ENCODE measurements around the gene ZNF32. TPM values are rescaled to one million over a fixed set of nuclear protein-coding genes. Genes with fewer than 3 reads are reported as not detected.
"Not testable (repeated sequence)": the region's sequence is repeated elsewhere in the genome, so short reads cannot be mapped to it uniquely, and the experiment has no call there.

ZNF32 gene
- total and polyA plus RNA-seq, 7 donors = 46.5 to 145 (median 55.5) TPM

DNA sequence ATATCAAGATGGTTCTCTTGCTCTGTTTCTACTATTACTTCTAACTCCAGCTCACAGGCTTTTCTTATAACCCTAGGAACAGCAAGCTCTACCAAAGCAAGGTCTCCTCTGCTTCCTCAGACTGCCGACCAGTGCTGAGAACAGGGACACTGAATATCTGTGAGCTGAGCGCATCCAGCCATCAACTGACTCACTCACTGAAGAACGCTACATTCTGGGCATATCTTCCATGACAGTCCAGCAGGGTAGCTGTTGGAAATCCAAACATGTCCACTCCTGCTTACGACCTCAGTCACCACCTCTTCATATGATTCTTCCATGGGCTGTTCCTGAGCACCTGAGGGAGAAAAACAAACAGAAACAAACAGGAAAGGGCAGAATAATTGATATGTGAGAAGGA, 2.8 kb downstream of the ZNF32 start:
- Histone ChIP-seq H3K9me3 (peaks cover 58% of the 10 kb centered on the region), H3K27ac (no peak overlapping the region), H3K4me1 (no peaks in the 10 kb centered on the region), H3K36me3 (ENCODE audit: insufficient read depth in 1 of 2, low read depth in 1 of 2) (peaks cover 32 to 41% of the 10 kb centered on the region in 2 donors), H3K27me3 (ENCODE audit: insufficient read depth in 3 of 3, low read length in 2 of 3) (no peaks in the 10 kb centered on the region), H3K4me3 (no peak overlapping the region)
- intact Hi-C loops (cut with DNase I) = loop anchor here (2.0 to 10.0 kb wide), 3 partner anchors 37 to 71 kb away; partner anchors contain the start of genes ZNF239 (in 1 of the 2) and ZNF485 (in 1 of the 2)
- 98 to 99% (median 98%) methylated on average over 4 of the region's 4 CpGs for WGBS, 3 donors
- ATAC-seq = no peak
- DNase-seq = no peak
- TF ChIP-seq, protein P1, sequence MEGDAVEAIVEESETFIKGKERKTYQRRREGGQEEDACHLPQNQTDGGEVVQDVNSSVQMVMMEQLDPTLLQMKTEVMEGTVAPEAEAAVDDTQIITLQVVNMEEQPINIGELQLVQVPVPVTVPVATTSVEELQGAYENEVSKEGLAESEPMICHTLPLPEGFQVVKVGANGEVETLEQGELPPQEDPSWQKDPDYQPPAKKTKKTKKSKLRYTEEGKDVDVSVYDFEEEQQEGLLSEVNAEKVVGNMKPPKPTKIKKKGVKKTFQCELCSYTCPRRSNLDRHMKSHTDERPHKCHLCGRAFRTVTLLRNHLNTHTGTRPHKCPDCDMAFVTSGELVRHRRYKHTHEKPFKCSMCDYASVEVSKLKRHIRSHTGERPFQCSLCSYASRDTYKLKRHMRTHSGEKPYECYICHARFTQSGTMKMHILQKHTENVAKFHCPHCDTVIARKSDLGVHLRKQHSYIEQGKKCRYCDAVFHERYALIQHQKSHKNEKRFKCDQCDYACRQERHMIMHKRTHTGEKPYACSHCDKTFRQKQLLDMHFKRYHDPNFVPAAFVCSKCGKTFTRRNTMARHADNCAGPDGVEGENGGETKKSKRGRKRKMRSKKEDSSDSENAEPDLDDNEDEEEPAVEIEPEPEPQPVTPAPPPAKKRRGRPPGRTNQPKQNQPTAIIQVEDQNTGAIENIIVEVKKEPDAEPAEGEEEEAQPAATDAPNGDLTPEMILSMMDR (IDR thresholded peaks at IDR 0.05) = no peak

- Histone ChIP-seq H3K9me3 (peaks cover 58% of the 10 kb centered on the region), H3K4me1 (no peaks in the 10 kb centered on the region), H3K36me3 (ENCODE audit: insufficient read depth in 1 of 2, low read depth in 1 of 2) (peaks cover 32 to 41% of the 10 kb centered on the region in 2 donors), H3K27ac (no peak overlapping the region), H3K4me3 (no peak overlapping the region), H3K27me3 (ENCODE audit: insufficient read depth in 3 of 3, low read length in 2 of 3) (no peaks in the 10 kb centered on the region)
- 98 to 99% (median 99%) methylated on average over 8 of the region's 8 CpGs for WGBS, 3 donors
- intact Hi-C loops (cut with DNase I) = loop anchor here in 1 of 2 donors (2.0 to 10.0 kb wide), 2 partner anchors 35 to 69 kb away; partner anchors contain the start of gene ZNF239
- DNase-seq (no peak), ATAC-seq (no peak)
- TF ChIP-seq, protein P1 (IDR thresholded peaks at IDR 0.05) = no peak
Measured at GRCh38 chr10:43644252-43644651, 4.4 kb downstream of the ZNF32 start.

- peaks cover 24 to 34% of the 10 kb centered on the region in 2 donors for H3K36me3 ChIP-seq (ENCODE audit: insufficient read depth in 1 of 2, low read depth in 1 of 2)
- H3K27ac ChIP-seq = no peak overlapping the region
- DNase-seq (no peak), ATAC-seq (no peak)
- H3K4me1 ChIP-seq = no peaks in the 10 kb centered on the region
- H3K9me3 ChIP-seq = peaks cover 39% of the 10 kb centered on the region
- TF ChIP-seq, protein P1 (IDR thresholded peaks at IDR 0.05) = no peak
- intact Hi-C loops (cut with DNase I) = loop anchor here in 1 of 2 donors (10.0 kb wide), 1 partner anchor 66 kb away; the partner anchor contains the start of gene ZNF239
- no peak overlapping the region for H3K4me3 ChIP-seq
- H3K27me3 ChIP-seq (ENCODE audit: insufficient read depth in 3 of 3, low read length in 2 of 3) = no peaks in the 10 kb centered on the region
Measured at GRCh38 chr10:43640603-43641002, 8.1 kb downstream of the ZNF32 start.

GRCh38 chr10:43635816-43636215, 12.9 kb downstream of the ZNF32 start:
- intact Hi-C loops (cut with DNase I); ATAC-seq; DNase-seq; H3K4me1 ChIP-seq; H3K27me3 ChIP-seq (ENCODE audit: insufficient read depth in 3 of 3, low read length in 2 of 3); H3K4me3 ChIP-seq; H3K27ac ChIP-seq; H3K9me3 ChIP-seq; H3K36me3 ChIP-seq (ENCODE audit: insufficient read depth in 1 of 2, low read depth in 1 of 2): not testable (repeated sequence)
- WGBS, 3 donors = 52 to 62% (median 61%) methylated on average over 1 of the region's 1 CpG

DNA sequence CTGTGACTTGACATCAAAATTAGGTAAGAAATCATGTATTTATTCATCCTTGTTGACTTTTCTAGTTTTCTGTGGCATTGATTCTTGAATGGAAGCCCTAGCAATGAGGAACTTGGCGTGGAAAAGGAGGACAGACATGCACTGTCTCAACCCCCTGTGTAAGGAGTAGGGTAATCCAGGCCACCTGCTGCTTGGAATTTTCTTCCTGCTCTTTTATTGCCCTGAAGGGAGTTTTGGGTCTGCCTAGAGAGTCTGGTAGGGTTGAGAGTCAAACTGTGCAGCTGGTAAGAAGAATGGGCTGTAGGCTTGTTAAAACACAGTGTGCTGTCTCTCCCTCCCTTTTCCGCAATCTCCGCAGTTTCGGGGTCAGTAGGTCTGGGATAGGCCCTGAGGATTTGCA, 19.7 kb downstream of the ZNF32 start:
- H3K4me1 ChIP-seq = no peaks in the 10 kb centered on the region

More for the DNA sequence above, 19.7 kb downstream of the ZNF32 start:
- H3K27me3 ChIP-seq (ENCODE audit: insufficient read depth in 3 of 3, low read length in 2 of 3) = no peaks in the 10 kb centered on the region
- intact Hi-C loops (cut with DNase I) = no loop called here
- H3K4me3 ChIP-seq = no peak overlapping the region
- TF ChIP-seq, protein P1 (IDR thresholded peaks at IDR 0.05) = no peak
- H3K9me3 ChIP-seq = peaks cover 3% of the 10 kb centered on the region
- ATAC-seq = no peak
- no peak overlapping the region for H3K27ac ChIP-seq
- H3K36me3 ChIP-seq (ENCODE audit: insufficient read depth in 1 of 2, low read depth in 1 of 2) = no peaks in the 10 kb centered on the region
- 83 to 91% (median 84%) methylated on average over 4 of the region's 4 CpGs for WGBS, 3 donors
- DNase-seq = no peak

All from psoas muscle (tissue), 8 donors.